ENCODE results near the gene LMBR1.

The LMBR1 gene

GRCh38 chr7:156791241-156791640 is 101.7 kb downstream of the LMBR1 start:
- no peak for DNase-seq

DNA sequence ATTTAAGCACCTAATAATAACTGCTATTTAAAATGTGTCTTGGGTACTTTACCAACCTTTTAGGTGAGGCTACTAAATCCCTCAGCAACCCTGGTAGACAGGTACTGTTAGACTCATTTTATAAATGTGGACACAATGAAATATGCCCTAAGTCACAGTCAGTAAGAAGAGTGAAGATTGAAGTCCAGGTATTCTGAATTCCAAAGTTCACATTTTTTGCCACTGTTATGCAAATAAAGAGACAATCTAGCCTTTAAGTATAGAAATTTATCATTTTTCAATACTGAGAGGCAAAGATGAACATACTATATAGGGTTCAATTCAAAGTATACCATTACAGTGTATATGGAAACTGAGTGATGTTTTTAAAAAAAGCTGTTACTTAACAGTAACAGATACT is 102.7 kb downstream of the LMBR1 start:
- no peak for DNase-seq

- DNase-seq, result no peak
These were observed 106.9 kb downstream of the LMBR1 start for GRCh38 chr7:156785998-156786543.

DNA sequence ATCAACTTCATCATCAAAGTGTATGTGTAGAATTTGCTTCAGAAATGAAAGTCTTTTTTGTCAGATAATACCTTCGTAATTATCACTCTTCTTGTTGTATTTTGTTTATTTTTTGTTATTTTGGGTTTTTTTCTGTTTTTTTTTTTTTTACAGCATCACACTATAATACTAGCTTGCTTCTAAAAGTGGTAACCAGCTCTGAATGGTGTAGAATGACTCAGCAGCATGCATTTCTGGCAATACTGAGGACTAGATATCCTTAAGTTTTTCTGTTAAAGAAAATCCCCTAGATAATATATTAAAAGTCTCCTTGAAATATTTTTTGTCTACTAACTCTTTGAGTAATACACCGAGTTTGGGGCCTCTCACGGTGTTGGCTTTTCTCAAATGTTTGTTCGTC is 109.1 kb downstream of the LMBR1 start:
- no peak for DNase-seq

GRCh38 chr7:156781972-156782371 is 111.0 kb downstream of the LMBR1 start:
- DNase-seq, result no peak

- DNase-seq, result no peak
These were observed 112.1 kb downstream of the LMBR1 start for GRCh38 chr7:156780724-156781455.

- DNase-seq, result no peak
These were observed 114.3 kb downstream of the LMBR1 start for GRCh38 chr7:156778668-156779067.

GRCh38 chr7:156778201-156778600 is 114.8 kb downstream of the LMBR1 start:
- no peak for DNase-seq

DNA sequence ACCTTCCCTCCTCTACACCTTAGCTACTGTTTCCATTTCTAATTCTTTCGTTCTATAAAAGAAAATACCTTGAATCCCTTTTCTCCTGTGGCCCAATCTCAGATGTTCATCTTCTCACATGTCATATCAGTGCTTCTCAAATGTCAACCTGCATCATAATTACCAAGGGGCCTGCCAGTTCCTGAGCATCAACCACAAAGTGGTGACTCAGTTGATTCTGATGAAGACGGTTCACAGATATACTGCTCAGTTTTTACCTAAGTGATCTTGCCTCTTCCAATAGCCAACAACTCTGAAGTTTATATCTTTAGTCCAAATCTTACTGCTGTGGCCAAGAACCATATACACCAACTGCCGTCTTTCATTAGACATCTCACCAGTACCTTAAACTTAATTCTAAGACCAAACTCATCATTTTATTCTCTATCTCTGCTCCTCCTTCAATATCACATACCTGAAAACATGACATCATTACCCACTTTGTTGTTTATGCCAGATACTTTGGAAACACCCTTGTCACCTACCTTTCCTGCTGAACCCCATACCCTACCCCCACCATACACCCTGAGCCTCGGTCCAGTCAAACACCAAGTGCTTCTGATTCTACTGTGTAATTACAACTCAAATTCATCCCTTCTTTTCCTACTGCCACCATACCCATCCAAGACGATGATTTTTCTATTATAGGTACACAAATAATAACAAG is 115.5 kb downstream of the LMBR1 start:
- DNase-seq, result no peak

DNA sequence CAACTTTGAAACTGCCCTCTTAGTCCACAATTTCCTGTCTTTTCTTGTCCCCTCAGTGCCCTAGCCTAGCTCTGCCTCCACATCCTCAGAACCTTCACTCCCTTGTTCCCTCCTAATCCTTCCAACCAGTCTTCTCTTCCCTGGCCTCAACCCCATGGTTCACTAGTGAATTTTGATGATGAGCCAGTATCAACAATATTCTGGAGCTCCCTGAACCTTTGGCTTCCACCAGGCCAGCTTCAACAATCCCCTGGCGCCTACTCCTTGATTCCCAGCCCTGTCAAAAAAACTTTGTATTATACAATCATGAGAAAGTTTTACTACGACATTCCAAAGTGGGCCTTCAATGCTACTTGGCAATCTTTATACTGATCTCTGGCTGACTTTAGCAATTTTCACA is 116.5 kb downstream of the LMBR1 start:
- DNase-seq, result no peak

DNA sequence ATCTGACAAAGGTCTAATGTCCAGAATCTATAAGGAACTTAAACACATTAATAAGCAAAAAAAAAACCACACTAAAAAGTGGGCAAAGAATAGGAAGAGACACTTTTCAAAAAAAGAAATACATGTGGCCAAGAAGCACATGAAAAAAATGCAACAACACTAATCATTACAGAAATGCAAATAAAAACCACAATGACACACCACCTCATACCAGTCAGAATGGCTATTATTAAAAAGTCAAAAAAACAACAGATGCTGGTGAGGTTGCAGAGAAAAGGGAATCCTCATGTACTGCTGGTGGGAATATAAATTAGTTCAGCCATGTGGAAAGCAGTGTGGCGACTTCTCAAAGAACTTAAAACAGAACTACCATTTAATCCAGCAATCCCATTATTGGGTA is 119.0 kb downstream of the LMBR1 start:
- no peak for DNase-seq

GRCh38 chr7:156772725-156773124 is 120.3 kb downstream of the LMBR1 start:
- DNase-seq, result no peak

- no peak for DNase-seq
These were observed 124.1 kb downstream of the LMBR1 start for GRCh38 chr7:156768698-156769472.

GRCh38 chr7:156766666-156767065 is 126.3 kb downstream of the LMBR1 start:
- no peak for DNase-seq

- no peak for DNase-seq
These were observed 126.9 kb downstream of the LMBR1 start for GRCh38 chr7:156765901-156766656.

- no peak for DNase-seq
These were observed 128.2 kb downstream of the LMBR1 start for GRCh38 chr7:156764766-156765165.

GRCh38 chr7:156764016-156764669 is 128.8 kb downstream of the LMBR1 start:
- peak; percentile 63 for DNase-seq

- no peak for DNase-seq
These were observed 133.3 kb downstream of the LMBR1 start for GRCh38 chr7:156759579-156760202.

- DNase-seq, result no peak
These were observed 133.8 kb downstream of the LMBR1 start for GRCh38 chr7:156759143-156759542.

DNA sequence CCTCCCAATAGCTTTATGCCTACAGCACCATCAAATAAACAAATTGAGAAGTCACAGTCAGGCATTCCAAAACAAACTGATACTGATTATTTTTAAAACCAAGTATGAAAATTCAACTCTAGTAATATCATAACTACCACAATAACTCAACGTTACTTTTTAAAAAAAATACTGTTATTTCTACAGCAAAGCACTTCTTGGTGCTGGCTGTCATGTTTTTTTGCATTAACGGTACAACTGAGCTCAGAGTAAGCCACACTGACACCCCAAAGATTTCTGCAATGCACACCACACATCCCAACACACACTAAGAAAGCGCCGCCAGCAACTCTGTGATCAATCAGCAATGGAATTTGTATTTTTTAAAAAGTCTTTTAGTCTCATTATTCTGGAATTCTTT is 138.8 kb downstream of the LMBR1 start:
- DNase-seq, result no peak

DNA sequence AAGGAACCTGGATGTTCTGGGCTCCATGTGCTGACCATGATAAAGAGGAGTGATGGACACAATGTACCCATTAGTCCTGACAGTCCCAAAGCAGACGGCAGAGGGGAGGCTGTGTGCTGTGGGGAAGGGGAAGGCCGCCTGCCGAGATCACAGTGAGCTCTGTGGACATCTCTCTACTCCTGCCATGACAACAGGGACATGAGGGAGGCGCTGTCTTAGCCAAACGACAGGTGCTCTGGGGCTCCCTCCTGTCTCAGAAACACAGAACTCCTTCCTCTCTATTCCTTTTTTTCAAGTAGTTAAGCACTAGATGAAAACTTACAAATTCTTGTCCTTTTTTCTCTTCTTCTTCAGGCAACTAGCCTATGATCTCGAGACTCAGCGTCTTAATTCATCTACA is 139.4 kb downstream of the LMBR1 start:
- no peak for DNase-seq

DNA sequence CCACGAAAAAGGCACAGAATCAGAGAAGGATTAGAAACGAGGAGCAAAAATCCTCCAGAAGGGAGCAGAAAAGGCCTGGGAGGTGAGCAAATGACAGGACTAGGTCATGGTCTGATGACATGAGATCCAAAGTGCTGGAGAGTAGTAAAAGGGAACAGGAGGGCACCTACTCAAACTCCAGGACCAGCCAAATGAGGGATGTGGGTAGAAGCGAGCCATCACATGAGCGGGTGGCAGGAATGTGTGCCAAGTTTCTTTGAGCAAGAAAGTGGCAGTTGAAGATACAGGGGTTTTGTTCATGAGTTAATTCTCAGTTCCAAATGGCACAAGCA is 139.8 kb downstream of the LMBR1 start:
- DNase-seq, result no peak
